Activated CD4-positive, alpha-beta T cell treated with anti-CD3 and anti-CD28 coated beads for 36 hours (primary cell): ENCODE measurements around the gene CTRB1. TPM values are rescaled to one million over a fixed set of nuclear protein-coding genes. Genes with fewer than 3 reads are reported as not detected.
"Not testable (repeated sequence)": the region's sequence is repeated elsewhere in the genome, so short reads cannot be mapped to it uniquely, and the experiment has no call there.

Experiments used
- ATAC-seq: fragments of 200-7000 bp; cut with Tn5 transposase; one replicate; pipeline ENCODE4 v1.10.0; 2021; ENCODE audit warnings: mild to moderate bottlenecking, moderate library complexity
- CTCF ChIA-PET: fragments of 350-600 bp; sonication (Branson Sonifier 250); formaldehyde crosslinking; loops from one replicate; lab custom pipeline; 2021; ENCODE audit warnings: antibody characterized with exemption; lab: Charles Lee
- POLR2A ChIA-PET: fragments of 350-600 bp; sonication (Branson Sonifier 250); formaldehyde crosslinking; loops from one replicate; lab custom pipeline; 2021; ENCODE audit warnings: antibody characterized with exemption, inconsistent platforms; lab: Charles Lee
- DNase-seq: peaks from one replicate; pipeline ENCODE4 v3.0.0-alpha.2; 2020
- H3K27ac Mint-ChIP-seq: one replicate; pipeline ENCODE4 v1.8.0; 2021; ENCODE audit warnings: mixed read lengths
- H3K27me3 Mint-ChIP-seq: one replicate; pipeline ENCODE4 v1.8.0; 2021; ENCODE audit warnings: mixed read lengths
- H3K36me3 Mint-ChIP-seq: one replicate; pipeline ENCODE4 v1.8.0; 2021; ENCODE audit warnings: low read depth, mixed read lengths
- H3K4me1 Mint-ChIP-seq: one replicate; pipeline ENCODE4 v1.8.0; 2021; ENCODE audit warnings: mixed read lengths
- H3K4me3 Mint-ChIP-seq: one replicate; pipeline ENCODE4 v1.8.0; 2021; ENCODE audit warnings: mild to moderate bottlenecking, moderate library complexity, mixed read lengths
- H3K9me3 Mint-ChIP-seq: one replicate; pipeline ENCODE4 v1.8.0; 2021; ENCODE audit warnings: low read depth, mixed read lengths
- intact Hi-C, 2 experiments: fragments of 100-400 bp; cut with DNase I in 1 of 2; cut with micrococcal nuclease in 1 of 2; formaldehyde crosslinking; loops; one replicate each; pipeline versions ENCODE4 v1.14.2 to v1.15.1; 2022 to 2024; cut with DNase I, micrococcal nuclease
- total RNA-seq, 2 experiments: library from RNA; stranded (reverse); gene quantifications; one replicate each; pipeline ENCODE4 v1.2.3, GENCODE V29; 2021

CTRB1 gene
- total RNA-seq, 2 experiments from 2014 or later, result not detected

DNA sequence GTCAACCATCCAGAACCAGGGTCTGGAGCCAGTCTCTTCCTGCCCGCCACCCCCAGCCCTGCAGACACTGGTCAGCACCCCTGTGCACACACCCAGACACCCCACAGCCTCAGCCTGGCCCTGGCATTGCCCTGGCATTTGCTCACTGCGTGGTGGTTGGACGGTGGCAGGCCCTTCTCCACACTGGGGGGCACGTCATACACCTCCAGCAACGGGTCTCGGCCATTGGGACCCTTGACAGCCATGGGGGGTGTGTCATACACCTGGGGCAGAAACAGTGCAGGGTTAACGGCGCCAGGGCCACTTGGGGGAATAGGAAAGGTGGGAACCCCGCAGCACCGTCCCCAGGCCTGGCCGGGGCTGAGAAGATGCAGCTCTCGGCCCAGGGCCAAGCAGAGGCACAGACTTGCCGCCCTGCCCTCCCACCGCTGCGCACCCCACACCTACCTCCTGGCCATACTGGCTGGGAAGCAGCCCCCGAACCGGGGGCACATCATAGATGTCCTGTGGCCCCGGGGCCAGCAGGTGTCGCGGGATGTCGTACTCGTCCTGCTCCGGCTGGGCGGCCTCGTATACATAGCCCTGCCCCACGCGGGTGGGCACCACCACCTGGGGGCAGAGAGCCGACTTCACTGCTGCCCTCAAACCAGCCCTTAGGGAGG lies 18.1 kb downstream of the CTRB1 start:
- H3K4me1 Mint-ChIP-seq, result peaks cover 2% of the 10 kb centered on the region
- CTCF ChIA-PET, result interaction anchor here (0.7 to 6.8 kb wide), 3 partner anchors 38 to 149 kb away, joined by 3 to 90 read pairs (median 5); no protein-coding TSS in a partner anchor
- no peak overlapping the region for H3K4me3 Mint-ChIP-seq
- ATAC-seq, result no peak
- H3K27me3 Mint-ChIP-seq, result no peaks in the 10 kb centered on the region
- intact Hi-C loops, result loop anchor here in 1 of 2 experiments (10.0 kb wide), 1 partner anchor 528 kb away; no protein-coding TSS in a partner anchor
- no peak overlapping the region for H3K27ac Mint-ChIP-seq
- no peak for DNase-seq
- H3K9me3 Mint-ChIP-seq, result no peaks in the 10 kb centered on the region
- POLR2A ChIA-PET, result no interaction called here
- no peaks in the 10 kb centered on the region for H3K36me3 Mint-ChIP-seq

DNA sequence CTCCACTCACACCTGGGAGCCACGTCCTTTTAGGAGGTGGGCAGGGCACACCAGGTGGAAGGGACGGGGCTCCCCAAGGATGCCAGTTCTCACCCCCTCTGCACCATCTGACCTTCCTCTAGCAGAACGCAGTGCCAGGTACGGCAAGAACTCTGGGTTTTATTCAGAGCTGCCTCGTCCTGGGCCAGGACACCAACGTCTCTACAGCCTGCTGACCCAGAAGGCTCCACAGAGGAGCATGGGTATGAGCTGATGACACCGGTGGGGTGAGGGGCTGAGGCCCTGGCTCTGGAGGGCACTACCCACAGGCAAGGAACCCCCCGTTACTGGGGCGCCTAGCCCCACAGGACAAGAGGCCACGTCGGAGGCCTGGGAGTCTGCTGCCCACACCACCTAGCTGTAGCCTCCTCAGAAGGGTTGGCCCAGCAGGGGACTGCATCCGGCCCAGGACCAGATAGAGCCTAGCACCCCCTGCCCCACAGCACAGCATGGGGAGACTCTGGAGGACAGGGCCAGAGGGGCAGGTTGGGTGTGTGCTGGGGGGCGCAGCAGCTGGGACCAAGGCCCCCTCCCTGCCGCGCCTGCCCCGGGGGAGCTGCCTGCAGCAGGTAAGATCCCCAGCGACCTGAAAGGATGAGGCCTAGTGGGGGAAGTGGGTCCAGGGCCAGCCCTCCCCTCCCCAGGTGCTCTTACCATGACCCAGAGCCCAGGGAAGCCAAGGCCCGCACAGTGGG lies 18.8 kb downstream of the CTRB1 start:
- no peaks in the 10 kb centered on the region for H3K9me3 Mint-ChIP-seq
- H3K4me3 Mint-ChIP-seq, result no peak overlapping the region
- DNase-seq (no peak), ATAC-seq (no peak)
- no peaks in the 10 kb centered on the region for H3K36me3 Mint-ChIP-seq
- peaks cover 2% of the 10 kb centered on the region for H3K4me1 Mint-ChIP-seq
- intact Hi-C loops, result loop anchor here in 1 of 2 experiments (10.0 kb wide), 1 partner anchor 527 kb away; no protein-coding TSS in a partner anchor
- ChIA-PET CTCF (interaction anchor here (1.3 kb wide), 1 partner anchor 145 kb away, joined by 5 read pairs; no protein-coding TSS in a partner anchor), POLR2A (no interaction called here)
- H3K27me3 Mint-ChIP-seq, result no peaks in the 10 kb centered on the region
- no peak overlapping the region for H3K27ac Mint-ChIP-seq

DNA sequence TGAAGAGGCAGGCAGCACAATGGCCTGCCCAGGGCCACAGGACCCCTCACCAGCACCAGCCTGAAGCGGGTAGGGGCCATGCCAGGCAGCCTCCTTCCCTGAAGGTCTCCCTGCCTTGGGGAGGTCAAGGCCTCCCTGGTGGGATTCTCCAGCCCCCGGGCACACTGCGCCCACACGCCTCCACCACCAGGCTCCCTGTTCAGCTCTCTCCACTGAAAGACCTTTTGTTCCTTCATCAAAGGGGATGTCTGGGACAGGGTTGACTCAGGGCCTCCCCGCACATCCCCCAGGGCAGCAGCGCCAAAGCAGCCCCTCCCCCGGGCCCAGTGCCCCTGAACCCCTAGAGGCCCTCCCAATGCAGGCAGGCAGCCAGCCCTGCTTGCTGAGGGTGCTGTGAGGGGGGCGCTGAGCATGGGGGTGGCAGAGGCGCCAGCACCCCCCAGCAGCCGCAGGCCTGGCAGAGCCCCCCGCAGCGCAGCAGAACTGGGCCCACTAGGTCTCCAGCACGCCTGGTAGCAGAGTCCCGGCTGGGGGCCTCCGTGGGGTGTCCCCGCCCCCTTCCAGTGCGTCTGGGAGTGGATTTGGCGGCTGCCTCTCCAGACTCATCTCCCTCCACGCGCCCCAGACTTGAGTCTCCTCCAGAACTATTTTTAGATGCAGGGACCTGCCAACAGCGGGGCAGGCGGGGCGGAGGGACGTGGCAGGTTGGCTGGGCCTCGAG lies 19.5 kb downstream of the CTRB1 start:
- Mint-ChIP-seq H3K4me1 (peaks cover 2% of the 10 kb centered on the region), H3K27me3 (no peaks in the 10 kb centered on the region), H3K36me3 (no peaks in the 10 kb centered on the region), H3K9me3 (no peaks in the 10 kb centered on the region), H3K27ac (no peak overlapping the region), H3K4me3 (no peak overlapping the region)
- no peak for DNase-seq
- POLR2A ChIA-PET, result no interaction called here
- intact Hi-C loops, result loop anchor here in 1 of 2 experiments (10.0 kb wide), 1 partner anchor 527 kb away; no protein-coding TSS in a partner anchor
- no peak for ATAC-seq
- CTCF ChIA-PET, result no interaction called here

DNA sequence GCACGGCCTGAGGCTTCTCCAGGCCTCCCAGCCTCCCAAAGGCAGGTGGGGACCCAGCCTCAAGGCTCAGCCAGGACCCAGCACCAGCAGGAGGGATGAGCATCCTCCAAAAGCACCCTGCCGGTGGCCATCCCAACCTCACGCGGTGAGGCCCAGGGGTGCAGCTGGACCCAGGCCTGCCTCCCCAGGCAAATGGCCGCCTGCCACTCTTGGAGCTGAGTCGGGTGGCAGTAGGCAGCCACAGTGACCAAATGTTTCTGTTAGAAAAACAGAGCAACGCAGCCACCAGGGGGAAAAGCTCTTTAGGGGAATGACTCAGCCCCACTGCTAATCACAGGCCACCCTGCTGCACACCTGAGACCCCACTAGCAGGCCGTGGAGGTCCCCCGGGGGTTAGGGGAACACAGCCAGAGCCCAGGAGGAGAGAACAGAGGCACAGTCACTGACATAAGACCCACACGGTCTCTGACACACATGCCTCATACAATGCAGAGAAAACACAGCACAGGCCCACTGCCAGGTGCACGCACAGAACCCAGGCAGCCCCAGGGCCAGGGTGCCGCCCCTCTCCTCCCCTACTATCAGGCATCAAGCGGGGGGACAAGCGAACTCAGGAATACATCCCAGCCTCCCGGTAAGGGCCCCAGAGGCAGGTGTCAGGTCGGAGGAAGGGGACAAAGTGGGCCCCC lies 20.2 kb downstream of the CTRB1 start:
- Mint-ChIP-seq H3K27ac (no peak overlapping the region), H3K27me3 (no peaks in the 10 kb centered on the region), H3K4me3 (no peak overlapping the region), H3K9me3 (no peaks in the 10 kb centered on the region), H3K36me3 (no peaks in the 10 kb centered on the region), H3K4me1 (no peaks in the 10 kb centered on the region)
- POLR2A ChIA-PET, result no interaction called here
- intact Hi-C loops, result loop anchor here in 1 of 2 experiments (10.0 kb wide), 1 partner anchor 526 kb away; no protein-coding TSS in a partner anchor
- CTCF ChIA-PET, result interaction anchor here (0.7 kb wide), 1 partner anchor 40 kb away, joined by 3 read pairs; no protein-coding TSS in a partner anchor
- DNase-seq, result no peak
- ATAC-seq, result no peak

DNA sequence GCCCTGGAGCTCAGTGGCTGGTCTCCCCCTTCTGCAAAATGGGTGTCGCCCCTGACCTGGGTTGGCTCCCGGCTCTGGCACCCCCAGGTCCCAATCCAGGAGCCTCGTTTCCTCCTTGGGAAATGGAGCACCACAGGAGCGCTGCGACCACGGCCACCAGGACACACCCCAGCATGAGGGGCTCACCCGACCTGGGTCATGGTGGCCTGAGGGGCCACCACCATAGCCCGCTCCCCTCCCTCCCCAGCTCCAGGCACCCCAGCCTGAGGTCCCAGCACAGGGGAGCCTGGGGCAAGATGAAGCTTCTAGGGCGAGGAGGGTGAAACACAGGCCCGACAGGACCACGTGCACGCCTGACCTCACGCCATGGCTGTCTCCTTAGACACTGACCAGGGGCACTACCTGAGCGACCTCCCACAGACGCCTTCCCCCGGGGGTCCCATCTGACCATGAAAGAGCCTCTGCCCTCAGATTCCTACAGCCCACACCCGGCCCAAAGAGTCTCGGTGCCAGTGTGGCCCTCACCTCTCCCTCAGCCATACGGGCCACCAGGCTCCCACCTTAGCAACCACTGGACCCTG lies 20.8 kb downstream of the CTRB1 start:
- ATAC-seq, result no peak

DNA sequence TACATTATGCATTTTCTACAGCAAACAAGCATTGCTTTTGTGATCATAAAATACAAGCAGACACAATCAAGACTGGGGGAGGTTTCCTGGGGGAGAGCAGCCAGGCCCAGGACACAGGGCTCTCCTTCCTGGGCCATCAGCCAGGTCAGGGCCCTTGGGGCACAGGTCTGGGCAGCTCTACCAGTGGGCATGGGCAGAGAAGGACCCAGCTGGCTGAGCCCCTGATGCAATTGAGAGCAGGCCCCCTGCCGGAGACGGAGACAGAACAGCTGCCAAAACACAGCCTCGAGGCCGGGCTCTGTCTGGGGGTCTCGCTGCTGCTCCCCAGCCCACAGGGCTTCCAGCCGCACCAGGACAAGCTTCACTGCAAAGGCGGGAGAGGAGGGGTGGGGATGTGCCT lies 21.8 kb downstream of the CTRB1 start:
- H3K27ac Mint-ChIP-seq, CTCF ChIA-PET, H3K27me3 Mint-ChIP-seq, POLR2A ChIA-PET, ATAC-seq, H3K9me3 Mint-ChIP-seq, intact Hi-C loops, DNase-seq, H3K4me1 Mint-ChIP-seq, H3K36me3 Mint-ChIP-seq, H3K4me3 Mint-ChIP-seq: not testable (repeated sequence)

More for the DNA sequence above, 20.8 kb downstream of the CTRB1 start:
- Mint-ChIP-seq H3K36me3 (no peaks in the 10 kb centered on the region), H3K9me3 (no peaks in the 10 kb centered on the region), H3K4me1 (no peaks in the 10 kb centered on the region), H3K27me3 (no peaks in the 10 kb centered on the region), H3K4me3 (no peak overlapping the region), H3K27ac (no peak overlapping the region)
- ChIA-PET CTCF (interaction anchor here (0.7 kb wide), 1 partner anchor 41 kb away, joined by 3 read pairs; no protein-coding TSS in a partner anchor), POLR2A (no interaction called here)
- intact Hi-C loops, result loop anchor here in 1 of 2 experiments (10.0 kb wide), 1 partner anchor 525 kb away; no protein-coding TSS in a partner anchor
- no peak for DNase-seq

DNA sequence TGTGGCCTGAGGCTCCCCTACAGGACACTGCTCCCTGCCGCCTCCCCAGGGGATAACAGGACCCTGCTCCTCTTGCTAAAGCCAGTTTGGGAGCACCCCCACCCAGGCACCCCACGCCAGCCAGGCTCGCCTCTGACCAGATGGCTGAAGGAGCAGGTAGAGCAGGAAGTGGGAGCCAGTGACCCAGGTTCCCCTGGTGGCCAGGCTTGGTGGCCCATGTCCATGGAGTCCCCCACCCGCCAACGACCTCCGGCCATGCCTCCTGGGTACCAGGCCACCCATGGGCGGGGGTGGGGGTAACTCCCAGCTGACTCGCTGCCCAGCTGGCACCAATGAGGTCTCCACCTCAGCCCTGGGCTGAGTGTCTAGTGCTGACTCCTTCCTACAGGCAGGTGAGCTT lies 22.6 kb downstream of the CTRB1 start:
- H3K36me3 Mint-ChIP-seq, result no peaks in the 10 kb centered on the region
- no peak overlapping the region for H3K4me3 Mint-ChIP-seq
- CTCF ChIA-PET, result no interaction called here

DNA sequence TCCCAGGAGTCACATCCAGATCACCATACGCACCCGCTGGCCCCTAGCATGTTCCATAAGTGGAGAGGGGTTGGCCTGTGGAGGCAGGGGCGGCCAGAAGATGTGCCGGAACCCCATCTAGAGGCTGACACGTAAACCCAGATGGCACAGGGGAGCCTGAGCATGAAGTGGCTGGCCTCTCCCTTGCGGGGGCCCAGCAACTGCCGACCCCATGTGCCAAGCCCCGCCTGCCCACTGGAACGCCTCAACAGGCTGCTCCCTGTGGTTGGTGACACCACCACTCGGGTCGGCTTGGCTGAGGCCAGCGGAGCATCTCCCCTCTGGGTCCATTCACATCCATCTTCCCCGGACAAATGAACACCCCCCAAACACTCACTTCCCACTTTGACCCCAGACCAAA lies 23.2 kb downstream of the CTRB1 start:
- intact Hi-C loops, result no loop called here
- ChIA-PET CTCF (no interaction called here), POLR2A (no interaction called here)
- ATAC-seq (no peak), DNase-seq (no peak)
- no peaks in the 10 kb centered on the region for H3K4me1 Mint-ChIP-seq
- H3K27me3 Mint-ChIP-seq, result no peaks in the 10 kb centered on the region
- H3K36me3 Mint-ChIP-seq, result no peaks in the 10 kb centered on the region
- no peak overlapping the region for H3K4me3 Mint-ChIP-seq
- H3K9me3 Mint-ChIP-seq, result no peaks in the 10 kb centered on the region
- H3K27ac Mint-ChIP-seq, result no peak overlapping the region

More for the DNA sequence above, 22.6 kb downstream of the CTRB1 start:
- no peak overlapping the region for H3K27ac Mint-ChIP-seq
- POLR2A ChIA-PET, result no interaction called here
- DNase-seq (no peak), ATAC-seq (no peak)
- intact Hi-C loops, result no loop called here
- H3K27me3 Mint-ChIP-seq, result no peaks in the 10 kb centered on the region
- H3K4me1 Mint-ChIP-seq, result no peaks in the 10 kb centered on the region
- no peaks in the 10 kb centered on the region for H3K9me3 Mint-ChIP-seq

DNA sequence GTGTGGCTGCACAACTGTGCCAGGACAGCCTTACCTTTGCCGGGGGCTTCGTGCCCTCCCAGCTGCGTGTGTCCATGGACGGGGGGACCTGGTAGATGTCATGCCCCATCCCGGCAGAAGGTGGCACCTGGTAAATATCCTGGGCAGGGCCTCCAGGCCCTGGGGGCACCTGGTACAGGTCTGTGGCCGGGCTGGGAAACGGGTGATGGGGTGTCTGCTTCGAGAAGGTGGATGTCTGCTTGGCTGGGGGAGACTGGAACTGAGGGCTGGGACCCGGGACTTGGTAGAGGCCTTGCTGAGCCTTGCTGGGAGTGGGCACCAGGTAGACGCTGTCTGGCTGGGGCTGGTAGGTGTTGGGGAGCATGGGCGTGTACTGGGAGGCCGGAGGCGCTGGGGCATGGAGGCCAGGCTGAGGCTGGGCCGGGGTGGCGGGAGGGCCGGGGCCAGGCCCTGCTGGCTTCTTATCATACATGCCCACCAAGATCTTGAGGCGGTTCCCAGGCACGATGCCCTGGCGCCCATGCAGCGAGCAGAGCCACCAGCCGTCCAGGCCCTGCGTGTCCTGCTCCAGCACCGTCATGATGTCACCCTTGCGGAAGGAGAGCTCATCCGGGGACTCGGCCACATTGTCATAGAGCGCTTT lies 23.8 kb downstream of the CTRB1 start:
- H3K36me3 Mint-ChIP-seq, H3K27ac Mint-ChIP-seq, DNase-seq, H3K4me1 Mint-ChIP-seq, POLR2A ChIA-PET, intact Hi-C loops, ATAC-seq, H3K4me3 Mint-ChIP-seq, H3K27me3 Mint-ChIP-seq, H3K9me3 Mint-ChIP-seq: not testable (repeated sequence)
- CTCF ChIA-PET, result interaction anchor here (0.6 kb wide), 1 partner anchor 160 kb away, joined by 3 read pairs; no protein-coding TSS in a partner anchor

DNA sequence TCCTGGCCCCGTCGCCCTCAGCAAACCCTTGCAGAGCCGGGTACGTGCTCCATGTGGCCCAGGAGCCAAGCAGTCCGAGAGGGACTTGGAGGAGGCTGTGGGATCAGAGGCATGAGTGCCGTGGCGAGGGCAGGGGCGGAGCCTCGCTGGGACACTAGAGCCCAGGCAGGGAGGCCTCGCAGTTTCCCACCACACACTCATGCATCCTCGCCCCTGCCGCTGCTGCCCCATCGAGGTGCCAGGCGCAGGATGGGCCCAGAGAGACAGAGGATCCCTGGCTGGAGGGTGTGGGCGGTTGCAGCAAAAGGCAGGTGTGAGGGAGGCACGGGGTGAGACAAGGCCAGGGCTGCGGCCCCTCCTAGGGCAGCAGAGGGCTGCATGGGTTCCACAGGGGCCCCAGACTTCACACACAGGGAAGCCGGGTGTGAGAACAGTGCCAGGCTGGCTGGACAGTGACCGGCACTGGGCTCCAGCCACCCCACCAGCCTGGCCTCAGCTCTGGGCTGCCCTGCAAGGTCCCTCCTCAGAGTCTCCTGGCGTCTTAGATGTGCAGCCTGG lies 25.0 kb downstream of the CTRB1 start:
- Mint-ChIP-seq H3K9me3 (no peaks in the 10 kb centered on the region), H3K27me3 (peaks cover 2% of the 10 kb centered on the region), H3K27ac (no peak overlapping the region), H3K4me3 (no peak overlapping the region), H3K36me3 (no peaks in the 10 kb centered on the region), H3K4me1 (no peaks in the 10 kb centered on the region)
- ATAC-seq (no peak), DNase-seq (no peak)
- POLR2A ChIA-PET, result no interaction called here
- CTCF ChIA-PET, result interaction anchor here (0.6 kb wide), 1 partner anchor 139 kb away, joined by 3 read pairs; no protein-coding TSS in a partner anchor
- intact Hi-C loops, result no loop called here
